ENCODE data around the gene RASA1. TPM values are rescaled to one million over a fixed set of nuclear protein-coding genes. Genes with fewer than 3 reads are reported as not detected.

Gene RASA1
- total and polyA plus RNA-seq, 12 donors, result 8.7 to 32.7 (median 24.4) TPM

DNA sequence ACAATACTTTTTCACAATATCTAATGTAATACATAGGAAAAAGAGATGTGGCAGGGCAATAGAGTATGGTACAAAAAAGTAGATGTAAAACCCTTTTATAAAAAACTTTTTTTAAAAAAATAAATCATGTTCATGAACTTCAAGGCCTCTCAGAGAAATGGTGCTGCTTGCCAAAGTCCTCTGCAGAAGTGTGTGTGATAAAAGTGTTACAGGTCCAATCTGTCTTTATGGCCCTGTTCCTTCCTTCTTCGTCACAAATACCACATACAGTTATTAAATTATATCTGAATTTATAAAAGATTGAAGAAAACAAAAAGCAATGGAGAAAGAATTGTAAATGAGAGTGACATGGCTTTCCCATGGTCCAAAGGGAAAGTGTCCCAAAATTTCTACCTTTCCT, 166.8 kb downstream of the RASA1 start:
- Histone ChIP-seq H3K27me3 (no peaks in the 10 kb centered on the region), H3K4me1 (replicated peaks in 1 of 2) (no peaks in the 10 kb centered on the region), H3K36me3 (replicated peaks in 1 of 2) (no peaks in the 10 kb centered on the region), H3K9me3 (replicated peaks in 1 of 3) (no peaks in the 10 kb centered on the region), H3K27ac (no peak overlapping the region), H3K4me3 (no peak overlapping the region)
- WGBS, 4 donors, result 51 to 61% (median 59%) methylated on average over 1 of the region's 1 CpG
- DNase-seq, result no peak
- intact Hi-C loops (cut with DNase I), result no loop called here
- TF ChIP-seq, protein P1, sequence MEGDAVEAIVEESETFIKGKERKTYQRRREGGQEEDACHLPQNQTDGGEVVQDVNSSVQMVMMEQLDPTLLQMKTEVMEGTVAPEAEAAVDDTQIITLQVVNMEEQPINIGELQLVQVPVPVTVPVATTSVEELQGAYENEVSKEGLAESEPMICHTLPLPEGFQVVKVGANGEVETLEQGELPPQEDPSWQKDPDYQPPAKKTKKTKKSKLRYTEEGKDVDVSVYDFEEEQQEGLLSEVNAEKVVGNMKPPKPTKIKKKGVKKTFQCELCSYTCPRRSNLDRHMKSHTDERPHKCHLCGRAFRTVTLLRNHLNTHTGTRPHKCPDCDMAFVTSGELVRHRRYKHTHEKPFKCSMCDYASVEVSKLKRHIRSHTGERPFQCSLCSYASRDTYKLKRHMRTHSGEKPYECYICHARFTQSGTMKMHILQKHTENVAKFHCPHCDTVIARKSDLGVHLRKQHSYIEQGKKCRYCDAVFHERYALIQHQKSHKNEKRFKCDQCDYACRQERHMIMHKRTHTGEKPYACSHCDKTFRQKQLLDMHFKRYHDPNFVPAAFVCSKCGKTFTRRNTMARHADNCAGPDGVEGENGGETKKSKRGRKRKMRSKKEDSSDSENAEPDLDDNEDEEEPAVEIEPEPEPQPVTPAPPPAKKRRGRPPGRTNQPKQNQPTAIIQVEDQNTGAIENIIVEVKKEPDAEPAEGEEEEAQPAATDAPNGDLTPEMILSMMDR (IDR thresholded peaks at IDR 0.05), result no peak
- TF ChIP-seq POLR2A (IDR thresholded peaks at IDR 0.05), result no peak

DNA sequence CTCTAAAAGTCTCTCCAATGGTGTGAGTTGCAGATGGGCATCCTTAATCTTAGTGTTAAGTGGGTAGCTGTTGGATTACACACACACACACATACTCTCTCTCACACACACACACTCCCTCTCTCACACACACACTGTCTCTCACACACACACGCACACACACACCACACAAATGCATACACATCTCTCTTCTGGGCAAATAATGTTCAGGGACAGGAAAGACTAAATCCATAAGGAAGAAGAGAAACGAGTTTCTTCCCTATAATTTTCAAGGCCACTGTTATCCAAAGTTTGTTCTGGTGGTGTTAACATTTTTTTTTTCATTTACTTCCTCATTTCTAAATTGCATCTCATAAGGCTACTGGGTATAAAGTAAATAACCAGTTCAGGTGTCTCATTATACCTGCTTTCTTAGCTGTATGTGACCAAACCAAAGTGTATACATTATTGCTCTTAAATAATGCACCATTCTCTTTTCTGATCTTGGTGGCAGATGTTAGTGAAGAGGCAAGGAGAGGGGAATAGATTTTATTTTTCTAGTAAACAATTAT, 167.5 kb downstream of the RASA1 start:
- H3K4me3 ChIP-seq, result no peak overlapping the region
- no peaks in the 10 kb centered on the region for H3K36me3 ChIP-seq (replicated peaks in 1 of 2)
- DNase-seq, result no peak
- no peak overlapping the region for H3K27ac ChIP-seq
- intact Hi-C loops (cut with DNase I), result no loop called here
- no peaks in the 10 kb centered on the region for H3K27me3 ChIP-seq
- WGBS, 4 donors, result 51 to 70% (median 62%) methylated on average over 2 of the region's 2 CpGs
- TF ChIP-seq POLR2A (IDR thresholded peaks at IDR 0.05), result no peak
- TF ChIP-seq, protein P1 (IDR thresholded peaks at IDR 0.05), result no peak
- no peaks in the 10 kb centered on the region for H3K9me3 ChIP-seq (replicated peaks in 1 of 3)
- H3K4me1 ChIP-seq (replicated peaks in 1 of 2), result no peaks in the 10 kb centered on the region

DNA sequence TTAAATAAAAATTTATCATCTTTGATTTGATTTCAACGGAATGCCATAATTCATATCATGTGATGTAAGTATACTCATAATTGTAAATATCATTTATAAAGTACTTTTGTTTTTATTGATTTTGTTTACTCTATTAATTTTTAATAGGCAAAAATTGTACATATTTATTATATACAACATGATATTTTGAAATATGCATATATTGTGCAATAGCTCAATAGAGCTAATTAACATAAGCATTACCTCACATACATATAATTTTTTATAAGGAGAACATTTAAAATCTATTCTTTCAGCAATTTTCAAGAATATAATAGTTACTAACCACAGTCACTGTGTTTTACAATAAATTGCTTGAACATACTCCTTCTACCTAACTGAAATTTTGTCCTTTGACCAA, 170.0 kb downstream of the RASA1 start:
- DNase-seq, result no peak
- intact Hi-C loops (cut with DNase I), result no loop called here
- 74 to 90% (median 75%) methylated on average over 1 of the region's 1 CpG for WGBS, 4 donors
- TF ChIP-seq, protein P1 (IDR thresholded peaks at IDR 0.05), result no peak
- no peak for TF ChIP-seq POLR2A (IDR thresholded peaks at IDR 0.05)
- no peak overlapping the region for H3K27ac ChIP-seq
- no peak overlapping the region for H3K4me3 ChIP-seq
- H3K9me3 ChIP-seq (replicated peaks in 1 of 3), result no peaks in the 10 kb centered on the region
- no peaks in the 10 kb centered on the region for H3K4me1 ChIP-seq (replicated peaks in 1 of 2)
- H3K36me3 ChIP-seq (replicated peaks in 1 of 2), result no peaks in the 10 kb centered on the region
- no peaks in the 10 kb centered on the region for H3K27me3 ChIP-seq

DNA sequence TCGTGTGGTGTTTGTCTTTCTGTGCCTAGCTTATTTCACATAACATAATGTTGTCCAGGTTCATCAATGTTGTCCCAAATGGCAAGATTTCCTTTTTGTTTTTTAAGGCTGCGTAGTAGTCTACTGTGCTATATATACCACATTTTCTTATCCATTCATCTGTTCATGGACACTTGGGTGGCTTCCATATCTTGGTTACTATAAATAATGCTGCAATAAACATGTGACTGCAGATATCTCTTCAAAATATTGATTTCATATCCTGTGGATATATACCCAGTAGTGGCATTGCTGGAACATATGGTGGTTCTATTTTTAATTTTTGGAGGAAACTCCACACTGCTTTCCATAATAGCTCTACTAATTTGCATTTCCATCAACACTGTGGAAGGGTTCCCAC, 170.5 kb downstream of the RASA1 start:
- Histone ChIP-seq H3K4me3 (no peak overlapping the region), H3K4me1 (replicated peaks in 1 of 2) (no peaks in the 10 kb centered on the region), H3K27ac (no peak overlapping the region), H3K36me3 (replicated peaks in 1 of 2) (no peaks in the 10 kb centered on the region), H3K27me3 (no peaks in the 10 kb centered on the region), H3K9me3 (replicated peaks in 1 of 3) (no peaks in the 10 kb centered on the region)
- intact Hi-C loops (cut with DNase I), result no loop called here
- WGBS, 4 donors, result 75 to 80% (median 80%) methylated on average over 2 of the region's 2 CpGs
- no peak for TF ChIP-seq POLR2A (IDR thresholded peaks at IDR 0.05)
- TF ChIP-seq, protein P1 (IDR thresholded peaks at IDR 0.05), result no peak
- no peak for DNase-seq

Small RNAs within 50 kb of the gene (small RNA-seq; reads per million reads assigned to genes)
- 0 reads per million in 2 donors for gene RN7SL629P
- 0 reads per million in 2 donors for gene RNU6-606P
- gene RNU6-727P, result 0 reads per million in 2 donors

Other genes with a start within 250 kb of the RASA1 start
- 100 to 1,000 TPM in 2 of 9 donors, 10 to 100 TPM in 7; 33.9 to 125 (median 43.2) TPM for gene CCNH, start 145.0 kb downstream of the RASA1 start, total RNA-seq
- gene CCNH, start 145.0 kb downstream of the RASA1 start, polyA plus RNA-seq, result 10 to 100 TPM; 41.3 to 75.1 (median 62.3) TPM